Spleen (tissue), 7 donors: ENCODE data around the gene PPP1R3G.

Source experiments
- CTCF ChIP-seq, 11 experiments: fragments of 200-600 bp in 7 of 11; fragments of 450-650 bp in 4 of 11; sonication (generic) in 4 of 11; IDR thresholded peaks in 8 of 11; conservative IDR thresholded peaks in 3 of 11; 1 replicate in 7 of 11; 2 replicates in 4 of 11; pipeline versions ENCODE4 v1.4.0 to v1.8.0; 2016 to 2021; ENCODE audit warnings: antibody characterized with exemption in 11 of 11, inconsistent platforms in 4 of 11, mild to moderate bottlenecking in 1 of 11
- POLR2AphosphoS5 ChIP-seq, 3 donors: sonication (generic); formaldehyde crosslinking; IDR thresholded peaks; one replicate each; pipeline ENCODE4 v1.5.1; 2017; ENCODE audit warnings: antibody characterized with exemption in 3 of 3
- donor health status: DM: no; HTN: no; CAD: no; lungs with moderate emphysema.
- donor health status: DM: no; HTN: no; CAD: no.
- donor health status: DM: no; HTN: no; CAD: no.

DNA sequence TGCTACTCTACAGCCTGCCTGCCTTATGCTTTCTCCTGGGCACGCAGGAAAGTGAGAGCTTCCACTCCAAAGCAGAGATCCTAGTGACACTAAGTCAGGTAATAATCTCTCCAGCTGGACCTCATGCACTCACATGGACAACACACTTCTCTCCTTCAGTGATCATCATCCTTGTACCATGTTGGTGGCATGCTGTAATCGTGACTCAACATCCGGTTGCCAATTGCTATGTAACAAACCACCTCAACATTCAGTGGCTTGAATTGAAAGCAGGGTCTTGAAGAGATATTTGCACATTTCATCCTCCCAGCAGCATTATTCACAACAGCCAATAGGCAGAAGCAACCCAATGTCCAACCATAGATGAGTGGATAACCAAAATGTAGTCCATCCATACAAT lies 40.3 kb upstream of the PPP1R3G start:
- TF ChIP-seq CTCF (IDR thresholded peaks at IDR 0.05 in 8 of 11, conservative IDR thresholded peaks at IDR 0.05 in 3 of 11) (no peak), POLR2AphosphoS5 (IDR thresholded peaks at IDR 0.05) (no peak)
